Gastrocnemius medialis (tissue), 4 donors: Measurements from ENCODE around the gene SLX9.

Source experiments
- POLR2A ChIP-seq, 2 donors: fragments of 450-650 bp; IDR thresholded peaks; one replicate each; pipeline ENCODE4 v1.6.1; 2017; ENCODE audit warnings: antibody characterized with exemption in 2 of 2, mild to moderate bottlenecking in 2 of 2, moderate library complexity in 2 of 2
- TF ChIP-seq, protein P1 (sequence below), 5 experiments: fragments of 450-650 bp in 3 of 5; fragments of 200-600 bp in 2 of 5; sonication (generic) in 2 of 5; IDR thresholded peaks in 4 of 5; conservative IDR thresholded peaks in 1 of 5; 1 replicate in 4 of 5; 2 replicates in 1 of 5; pipeline ENCODE4 v1.5.1; 2016 to 2019; ENCODE audit warnings: antibody characterized with exemption in 5 of 5, mild to moderate bottlenecking in 3 of 5, moderate library complexity in 3 of 5

DNA sequence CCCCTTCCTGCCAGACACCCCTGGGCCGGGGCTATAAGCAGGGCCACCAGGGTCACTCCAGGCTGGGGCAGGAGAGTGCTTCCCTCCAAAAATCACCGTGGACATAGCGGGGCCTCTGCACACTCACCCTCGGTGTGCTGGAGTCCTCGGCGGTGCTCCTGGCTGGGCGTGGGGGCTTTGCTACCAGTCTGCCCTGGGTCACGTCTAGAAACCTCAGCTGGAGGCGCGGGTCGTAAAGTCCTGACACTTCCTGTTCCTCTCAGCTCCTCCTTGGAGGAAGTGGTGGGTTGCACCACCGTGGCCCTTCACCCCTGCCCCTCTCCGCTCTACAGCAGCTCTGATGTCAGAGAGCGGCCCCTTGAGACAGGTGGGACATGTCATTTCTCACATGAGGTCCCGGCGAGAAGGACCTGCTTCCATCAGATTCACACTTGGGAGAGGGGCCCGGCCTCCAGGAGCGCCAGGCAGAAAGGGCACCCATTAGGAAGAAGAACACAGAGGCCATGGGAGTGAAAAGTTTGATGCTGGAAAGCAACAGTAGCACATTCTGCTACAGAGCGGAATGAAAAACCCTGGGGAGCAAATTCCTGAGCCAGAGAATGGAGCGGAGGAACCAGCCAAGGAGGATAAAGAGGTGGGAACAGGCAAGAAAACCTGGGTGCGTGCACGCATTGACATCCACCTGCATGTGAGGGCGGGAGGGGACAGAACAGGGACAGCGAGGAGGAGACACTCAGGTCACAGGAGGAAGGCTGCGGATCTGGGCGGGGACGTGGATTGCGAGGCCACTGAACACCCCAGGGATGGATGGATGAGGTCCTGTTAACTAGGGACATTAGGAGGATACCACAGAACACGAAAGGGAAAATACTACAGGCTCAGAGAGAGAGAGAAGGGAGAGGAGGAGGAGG is 18.9 kb upstream of the SLX9 start, which contains the start of gene ITGB2:
- TF ChIP-seq, protein P1, sequence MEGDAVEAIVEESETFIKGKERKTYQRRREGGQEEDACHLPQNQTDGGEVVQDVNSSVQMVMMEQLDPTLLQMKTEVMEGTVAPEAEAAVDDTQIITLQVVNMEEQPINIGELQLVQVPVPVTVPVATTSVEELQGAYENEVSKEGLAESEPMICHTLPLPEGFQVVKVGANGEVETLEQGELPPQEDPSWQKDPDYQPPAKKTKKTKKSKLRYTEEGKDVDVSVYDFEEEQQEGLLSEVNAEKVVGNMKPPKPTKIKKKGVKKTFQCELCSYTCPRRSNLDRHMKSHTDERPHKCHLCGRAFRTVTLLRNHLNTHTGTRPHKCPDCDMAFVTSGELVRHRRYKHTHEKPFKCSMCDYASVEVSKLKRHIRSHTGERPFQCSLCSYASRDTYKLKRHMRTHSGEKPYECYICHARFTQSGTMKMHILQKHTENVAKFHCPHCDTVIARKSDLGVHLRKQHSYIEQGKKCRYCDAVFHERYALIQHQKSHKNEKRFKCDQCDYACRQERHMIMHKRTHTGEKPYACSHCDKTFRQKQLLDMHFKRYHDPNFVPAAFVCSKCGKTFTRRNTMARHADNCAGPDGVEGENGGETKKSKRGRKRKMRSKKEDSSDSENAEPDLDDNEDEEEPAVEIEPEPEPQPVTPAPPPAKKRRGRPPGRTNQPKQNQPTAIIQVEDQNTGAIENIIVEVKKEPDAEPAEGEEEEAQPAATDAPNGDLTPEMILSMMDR (IDR thresholded peaks at IDR 0.05 in 4 of 5, conservative IDR thresholded peaks at IDR 0.05 in 1 of 5), result no peak
- TF ChIP-seq POLR2A (IDR thresholded peaks at IDR 0.05), result no peak
